Smooth muscle cell (in vitro differentiated cells): ENCODE data around the gene NEUROD6. TPM values are rescaled to one million over a fixed set of nuclear protein-coding genes. Genes with fewer than 3 reads are reported as not detected.

Experiments used
- DNase-seq: peaks from one replicate; lab custom pipeline; 2025; ENCODE audit not compliant: unreplicated experiment; lab: John Stamatoyannopoulos, UW
- H2AFZ ChIP-seq: fragments of 200-600 bp; sonication (generic); 2 replicates; pipeline ENCODE4 v1.6.0; 2016; ENCODE audit warnings: antibody characterized with exemption, low read depth, mild to moderate bottlenecking
- H3F3A ChIP-seq: fragments of 200-600 bp; sonication (generic); 2 replicates; pipeline ENCODE4 v1.6.0; 2017; ENCODE audit warnings: antibody characterized with exemption, low read depth
- H3K27ac ChIP-seq: fragments of 200-600 bp; sonication (generic); 2 replicates; pipeline ENCODE4 v1.5.1; 2016; ENCODE audit warnings: low read depth, mild to moderate bottlenecking
- H3K27me3 ChIP-seq: fragments of 200-600 bp; sonication (generic); 2 replicates; pipeline ENCODE4 v1.6.1; 2016; ENCODE audit warnings: low read depth, mild to moderate bottlenecking
- H3K36me3 ChIP-seq: fragments of 200-600 bp; sonication (generic); 2 replicates; pipeline ENCODE4 v1.5.1; 2016; ENCODE audit warnings: low read depth
- H3K4me1 ChIP-seq: fragments of 200-600 bp; sonication (generic); 2 replicates; pipeline ENCODE4 v1.5.1; 2016; ENCODE audit warnings: low read depth
- H3K4me2 ChIP-seq: fragments of 200-600 bp; sonication (generic); 2 replicates; pipeline ENCODE4 v1.6.0; 2016; ENCODE audit warnings: mild to moderate bottlenecking
- H3K4me3 ChIP-seq: fragments of 200-600 bp; sonication (generic); 2 replicates; pipeline ENCODE4 v1.5.1; 2016; ENCODE audit warnings: mild to moderate bottlenecking
- H3K79me2 ChIP-seq: fragments of 200-600 bp; sonication (generic); 2 replicates; pipeline ENCODE4 v1.6.0; 2016; ENCODE audit warnings: low read depth, mild to moderate bottlenecking
- H3K9ac ChIP-seq: fragments of 200-600 bp; sonication (generic); 2 replicates; pipeline ENCODE4 v1.6.0; 2016; ENCODE audit warnings: low read depth
- H3K9me3 ChIP-seq: fragments of 200-600 bp; sonication (generic); replicated peaks from 2 replicates; pipeline ENCODE4 v1.5.1; 2016; ENCODE audit warnings: low read depth
- H4K20me1 ChIP-seq: fragments of 200-600 bp; sonication (generic); 2 replicates; pipeline ENCODE4 v1.6.0; 2016; ENCODE audit warnings: low read depth
- WGBS: methylation state at CpG from one replicate; pipeline ENCODE4 v1.1.7; 2016; ENCODE audit warnings: low lambda C conversion rate; 5-methylcytosine and 5-hydroxymethylcytosine counted together
- polyA plus RNA-seq: library from polyadenylated mRNA; unstranded; fragments of >200 nt; fragmentation: Nextera tagmentation; extraction: Ambion mirVana; gene quantifications from 2 replicates; pipeline ENCODE4 v1.2.1, GENCODE V29; 2016
- total RNA-seq: library from RNA; depleted of rRNA; stranded (reverse); fragments of >200 nt; gene quantifications from 2 replicates; pipeline ENCODE4 v1.2.3, GENCODE V29; 2014
- TF ChIP-seq, protein P1 (sequence below): fragments of 200-600 bp; sonication (generic); IDR thresholded peaks from 2 replicates; pipeline ENCODE4 v1.5.1; 2017; ENCODE audit warnings: borderline replicate concordance, mild to moderate bottlenecking, antibody characterized with exemption; ENCODE audit not compliant: insufficient read depth, poor library complexity, severe bottlenecking

NEUROD6 gene
- total and polyA plus RNA-seq, 2 experiments from 2014 or later, result not detected

DNA sequence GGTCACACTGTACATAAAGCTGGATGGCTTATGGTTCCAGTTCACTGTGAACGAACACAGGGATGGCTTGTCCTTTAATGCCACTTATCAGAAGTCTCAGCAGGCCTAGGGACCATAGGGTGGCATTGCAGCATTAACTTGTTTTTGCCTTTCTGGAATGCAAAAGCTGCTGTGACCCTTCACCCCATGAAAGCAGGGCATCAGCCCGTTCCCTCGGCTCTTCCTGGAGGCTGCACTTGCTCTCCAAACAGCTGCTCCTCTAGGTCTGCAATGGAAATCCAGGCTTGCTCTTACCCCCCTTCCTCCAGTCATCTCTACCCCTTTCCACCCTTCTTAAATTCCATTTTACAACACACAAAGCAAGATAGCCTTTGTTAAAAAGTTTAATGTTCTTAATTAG, 17.9 kb upstream of the NEUROD6 start:
- Histone ChIP-seq H3K4me2 (no peak overlapping the region), H3F3A (no peaks in the 10 kb centered on the region), H3K27ac (no peak overlapping the region), H2AFZ (no peak overlapping the region), H3K4me3 (no peak overlapping the region), H3K27me3 (peaks cover 10% of the 10 kb centered on the region), H4K20me1 (no peaks in the 10 kb centered on the region), H3K36me3 (no peaks in the 10 kb centered on the region), H3K79me2 (no peaks in the 10 kb centered on the region), H3K9ac (no peak overlapping the region), H3K4me1 (no peaks in the 10 kb centered on the region), H3K9me3 (no peaks in the 10 kb centered on the region)
- WGBS, result 87% methylated on average over 3 of the region's 3 CpGs
- DNase-seq, result no peak
- TF ChIP-seq, protein P1, sequence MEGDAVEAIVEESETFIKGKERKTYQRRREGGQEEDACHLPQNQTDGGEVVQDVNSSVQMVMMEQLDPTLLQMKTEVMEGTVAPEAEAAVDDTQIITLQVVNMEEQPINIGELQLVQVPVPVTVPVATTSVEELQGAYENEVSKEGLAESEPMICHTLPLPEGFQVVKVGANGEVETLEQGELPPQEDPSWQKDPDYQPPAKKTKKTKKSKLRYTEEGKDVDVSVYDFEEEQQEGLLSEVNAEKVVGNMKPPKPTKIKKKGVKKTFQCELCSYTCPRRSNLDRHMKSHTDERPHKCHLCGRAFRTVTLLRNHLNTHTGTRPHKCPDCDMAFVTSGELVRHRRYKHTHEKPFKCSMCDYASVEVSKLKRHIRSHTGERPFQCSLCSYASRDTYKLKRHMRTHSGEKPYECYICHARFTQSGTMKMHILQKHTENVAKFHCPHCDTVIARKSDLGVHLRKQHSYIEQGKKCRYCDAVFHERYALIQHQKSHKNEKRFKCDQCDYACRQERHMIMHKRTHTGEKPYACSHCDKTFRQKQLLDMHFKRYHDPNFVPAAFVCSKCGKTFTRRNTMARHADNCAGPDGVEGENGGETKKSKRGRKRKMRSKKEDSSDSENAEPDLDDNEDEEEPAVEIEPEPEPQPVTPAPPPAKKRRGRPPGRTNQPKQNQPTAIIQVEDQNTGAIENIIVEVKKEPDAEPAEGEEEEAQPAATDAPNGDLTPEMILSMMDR, result no peak

- H3K27ac ChIP-seq, result no peak overlapping the region
- WGBS, result 85% methylated on average over 5 of the region's 5 CpGs
- TF ChIP-seq, protein P1, result no peak
- H3K79me2 ChIP-seq, result no peaks in the 10 kb centered on the region
- H3K27me3 ChIP-seq, result peaks cover 57% of the 10 kb centered on the region
- no peak overlapping the region for H3K4me3 ChIP-seq
- no peaks in the 10 kb centered on the region for H3F3A ChIP-seq
- DNase-seq, result no peak
- no peak overlapping the region for H3K4me2 ChIP-seq
- H3K4me1 ChIP-seq, result no peaks in the 10 kb centered on the region
- no peaks in the 10 kb centered on the region for H3K9me3 ChIP-seq
- H3K36me3 ChIP-seq, result no peaks in the 10 kb centered on the region
- no peak overlapping the region for H3K9ac ChIP-seq
- no peak overlapping the region for H2AFZ ChIP-seq
- no peaks in the 10 kb centered on the region for H4K20me1 ChIP-seq
Measured at GRCh38 chr7:31345421-31345820, 4.9 kb upstream of the NEUROD6 start.

GRCh38 chr7:31343516-31344305, 3.2 kb upstream of the NEUROD6 start:
- Histone ChIP-seq H3K9me3 (no peaks in the 10 kb centered on the region), H3K4me2 (no peak overlapping the region), H3K79me2 (no peaks in the 10 kb centered on the region), H3K27ac (no peak overlapping the region), H3F3A (no peaks in the 10 kb centered on the region), H3K4me3 (no peak overlapping the region), H3K36me3 (no peaks in the 10 kb centered on the region), H3K9ac (no peak overlapping the region), H4K20me1 (no peaks in the 10 kb centered on the region), H2AFZ (no peak overlapping the region), H3K27me3 (peaks cover 64% of the 10 kb centered on the region), H3K4me1 (no peaks in the 10 kb centered on the region)
- DNase-seq, result no peak
- TF ChIP-seq, protein P1, result no peak
- 66% methylated on average over 3 of the region's 3 CpGs for WGBS

DNA sequence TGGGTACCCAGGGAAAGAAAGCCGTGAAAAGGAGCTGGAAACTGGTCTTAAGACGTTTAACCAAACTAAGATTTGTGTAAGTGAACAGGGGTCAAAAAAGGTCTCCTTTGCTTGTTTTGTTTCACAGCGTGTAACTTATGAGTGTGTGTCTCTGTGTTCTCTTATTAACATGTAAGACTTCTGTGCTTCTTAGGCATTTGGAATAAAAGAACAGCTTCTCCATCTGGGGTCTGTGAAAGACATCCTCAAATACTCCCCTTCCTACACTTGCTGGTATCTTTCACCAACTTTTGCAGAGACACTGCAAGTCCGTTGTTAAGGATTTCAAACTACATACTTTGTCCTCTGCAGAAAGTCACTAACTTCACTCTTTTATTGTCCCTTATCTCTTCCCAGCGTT, 615 bp upstream of the NEUROD6 start:
- peaks cover 78% of the 10 kb centered on the region for H3K27me3 ChIP-seq
- H3K9ac ChIP-seq, result no peak overlapping the region
- H3K79me2 ChIP-seq, result no peaks in the 10 kb centered on the region
- no peak overlapping the region for H3K4me2 ChIP-seq
- 66% methylated on average over 5 of the region's 5 CpGs for WGBS
- no peaks in the 10 kb centered on the region for H3K36me3 ChIP-seq
- no peaks in the 10 kb centered on the region for H3F3A ChIP-seq
- TF ChIP-seq, protein P1, result no peak
- H3K27ac ChIP-seq, result no peak overlapping the region
- no peak for DNase-seq
- no peak overlapping the region for H3K4me3 ChIP-seq
- H3K9me3 ChIP-seq, result no peaks in the 10 kb centered on the region
- H3K4me1 ChIP-seq, result no peaks in the 10 kb centered on the region
- H4K20me1 ChIP-seq, result no peaks in the 10 kb centered on the region
- no peak overlapping the region for H2AFZ ChIP-seq
